Measurements from ENCODE around the gene TAF4B. TPM values are rescaled to one million over a fixed set of nuclear protein-coding genes. Genes with fewer than 3 reads are reported as not detected.
"Not testable (repeated sequence)": the region's sequence is repeated elsewhere in the genome, so short reads cannot be mapped to it uniquely, and the experiment has no call there.

TAF4B gene
- total and polyA plus RNA-seq, 7 experiments from 2014 or later: 7.3 to 15.7 (median 12.6) TPM

GRCh38 chr18:26192233-26192632, 34.0 kb upstream of the TAF4B start:
- H3K4me3 ChIP-seq (ENCODE audit: low read length): no peak overlapping the region
- Mint-ChIP-seq H3K9me3 (peaks cover 0 to 9% (median 0%) of the 10 kb centered on the region in 11 donors), H3K27ac (peak overlapping the region in 2 of 9 donors; percentile 9 to 51), H3K36me3 (no peaks in the 10 kb centered on the region), H3K4me3 (peak overlapping the region in 1 of 10 donors; percentile 8), H3K4me1 (peaks cover 5 to 34% (median 28%) of the 10 kb centered on the region in 7 donors), H3K27me3 (no peaks in the 10 kb centered on the region)
- no peaks in the 10 kb centered on the region for H3K9me3 ChIP-seq (ENCODE audit: control insufficient read depth in 2 of 3, low read length in 3 of 3)
- ChIA-PET CTCF (no interaction called here), POLR2A (interaction anchor here (0.7 to 1.5 kb wide), 2 partner anchors 35 to 58 kb away, joined by 3 to 6 read pairs; partner anchors contain the start of gene TAF4B)
- no peaks in the 10 kb centered on the region for H3K36me3 ChIP-seq (ENCODE audit: control insufficient read depth in 2 of 3, insufficient read depth in 3 of 3, low read length in 3 of 3)
- intact Hi-C loops (cut with micrococcal nuclease): no loop called here
- ATAC-seq (no peak), DNase-seq (no peak)
- H3K4me1 ChIP-seq (ENCODE audit: control insufficient read depth in 2 of 2, insufficient read depth in 2 of 2, low read length in 2 of 2): no peaks in the 10 kb centered on the region
- H3K27me3 ChIP-seq (ENCODE audit: control insufficient read depth in 2 of 2, insufficient read depth in 2 of 2, low read length in 2 of 2): no peaks in the 10 kb centered on the region
- no peak overlapping the region for H3K27ac ChIP-seq (ENCODE audit: low read depth, low read length)

GRCh38 chr18:26196605-26197004, 29.6 kb upstream of the TAF4B start:
- H3K4me3 Mint-ChIP-seq: no peak overlapping the region
- no peaks in the 10 kb centered on the region for H3K9me3 ChIP-seq (ENCODE audit: control insufficient read depth in 2 of 3, low read length in 3 of 3)
- ChIA-PET POLR2A (interaction anchor here (0.6 kb wide), 1 partner anchor 103 kb away, joined by 3 read pairs; no protein-coding TSS in a partner anchor), CTCF (no interaction called here)
- no peak overlapping the region for H3K27ac ChIP-seq (ENCODE audit: low read depth, low read length)
- H3K27ac Mint-ChIP-seq: no peak overlapping the region
- intact Hi-C loops (cut with micrococcal nuclease): no loop called here
- ATAC-seq (no peak), DNase-seq (no peak)
- no peaks in the 10 kb centered on the region for H3K27me3 ChIP-seq (ENCODE audit: control insufficient read depth in 2 of 2, insufficient read depth in 2 of 2, low read length in 2 of 2)
- no peaks in the 10 kb centered on the region for H3K27me3 Mint-ChIP-seq
- H3K36me3 Mint-ChIP-seq: no peaks in the 10 kb centered on the region
- no peak overlapping the region for H3K4me3 ChIP-seq (ENCODE audit: low read length)
- no peaks in the 10 kb centered on the region for H3K4me1 ChIP-seq (ENCODE audit: control insufficient read depth in 2 of 2, insufficient read depth in 2 of 2, low read length in 2 of 2)
- peaks cover 0 to 9% (median 8%) of the 10 kb centered on the region in 7 donors for H3K4me1 Mint-ChIP-seq
- H3K36me3 ChIP-seq (ENCODE audit: control insufficient read depth in 2 of 3, insufficient read depth in 3 of 3, low read length in 3 of 3): no peaks in the 10 kb centered on the region
- no peaks in the 10 kb centered on the region for H3K9me3 Mint-ChIP-seq

GRCh38 chr18:26202001-26202400, 24.2 kb upstream of the TAF4B start:
- H3K27ac Mint-ChIP-seq: not testable (repeated sequence)

GRCh38 chr18:26205318-26205717, 20.9 kb upstream of the TAF4B start:
- intact Hi-C loops (cut with micrococcal nuclease): no loop called here

More at GRCh38 chr18:26202001-26202400, 24.2 kb upstream of the TAF4B start:
- H3K27ac ChIP-seq (ENCODE audit: low read depth, low read length); H3K27me3 Mint-ChIP-seq; CTCF ChIA-PET; DNase-seq; H3K9me3 Mint-ChIP-seq; intact Hi-C loops (cut with micrococcal nuclease); H3K27me3 ChIP-seq (ENCODE audit: control insufficient read depth in 2 of 2, insufficient read depth in 2 of 2, low read length in 2 of 2); ATAC-seq; H3K9me3 ChIP-seq (ENCODE audit: control insufficient read depth in 2 of 3, low read length in 3 of 3); H3K36me3 ChIP-seq (ENCODE audit: control insufficient read depth in 2 of 3, insufficient read depth in 3 of 3, low read length in 3 of 3); H3K36me3 Mint-ChIP-seq; H3K4me3 Mint-ChIP-seq; POLR2A ChIA-PET; H3K4me1 ChIP-seq (ENCODE audit: control insufficient read depth in 2 of 2, insufficient read depth in 2 of 2, low read length in 2 of 2); H3K4me3 ChIP-seq (ENCODE audit: low read length): not testable (repeated sequence)
- H3K4me1 Mint-ChIP-seq: peaks cover 2 to 18% (median 5%) of the 10 kb centered on the region in 7 donors

GRCh38 chr18:26206488-26206887, 19.8 kb upstream of the TAF4B start:
- H3K27me3 Mint-ChIP-seq: peaks cover 0 to 3% (median 0%) of the 10 kb centered on the region in 5 donors
- ChIA-PET CTCF (no interaction called here), POLR2A (interaction anchor here (1.0 kb wide), 1 partner anchor 9 kb away, joined by 3 read pairs; no protein-coding TSS in a partner anchor)
- Histone ChIP-seq H3K4me1 (ENCODE audit: control insufficient read depth in 2 of 2, insufficient read depth in 2 of 2, low read length in 2 of 2) (no peaks in the 10 kb centered on the region), H3K27ac (ENCODE audit: low read depth, low read length) (no peak overlapping the region), H3K9me3 (ENCODE audit: control insufficient read depth in 2 of 3, low read length in 3 of 3) (no peaks in the 10 kb centered on the region), H3K4me3 (ENCODE audit: low read length) (no peak overlapping the region), H3K36me3 (ENCODE audit: control insufficient read depth in 2 of 3, insufficient read depth in 3 of 3, low read length in 3 of 3) (no peaks in the 10 kb centered on the region), H3K27me3 (ENCODE audit: control insufficient read depth in 2 of 2, insufficient read depth in 2 of 2, low read length in 2 of 2) (no peaks in the 10 kb centered on the region)
- no peaks in the 10 kb centered on the region for H3K9me3 Mint-ChIP-seq
- H3K27ac Mint-ChIP-seq: peak overlapping the region in 1 of 9 donors; percentile 28
- intact Hi-C loops (cut with micrococcal nuclease): no loop called here
- peaks cover 4 to 32% (median 5%) of the 10 kb centered on the region in 7 donors for H3K4me1 Mint-ChIP-seq
- H3K4me3 Mint-ChIP-seq: no peak overlapping the region
- peaks cover 0 to 5% (median 0%) of the 10 kb centered on the region in 5 donors for H3K36me3 Mint-ChIP-seq
- ATAC-seq (no peak), DNase-seq (no peak)

More at GRCh38 chr18:26205318-26205717, 20.9 kb upstream of the TAF4B start:
- Histone ChIP-seq H3K36me3 (ENCODE audit: control insufficient read depth in 2 of 3, insufficient read depth in 3 of 3, low read length in 3 of 3) (no peaks in the 10 kb centered on the region), H3K4me1 (ENCODE audit: control insufficient read depth in 2 of 2, insufficient read depth in 2 of 2, low read length in 2 of 2) (no peaks in the 10 kb centered on the region), H3K4me3 (ENCODE audit: low read length) (no peak overlapping the region), H3K9me3 (ENCODE audit: control insufficient read depth in 2 of 3, low read length in 3 of 3) (no peaks in the 10 kb centered on the region), H3K27me3 (ENCODE audit: control insufficient read depth in 2 of 2, insufficient read depth in 2 of 2, low read length in 2 of 2) (no peaks in the 10 kb centered on the region), H3K27ac (ENCODE audit: low read depth, low read length) (no peak overlapping the region)
- Mint-ChIP-seq H3K27ac (peak overlapping the region in 3 of 9 donors; percentile 10 to 53 (median 13)), H3K4me3 (no peak overlapping the region), H3K9me3 (no peaks in the 10 kb centered on the region), H3K27me3 (peaks cover 0 to 3% (median 0%) of the 10 kb centered on the region in 5 donors), H3K36me3 (peaks cover 0 to 5% (median 0%) of the 10 kb centered on the region in 5 donors), H3K4me1 (peaks cover 4 to 24% (median 5%) of the 10 kb centered on the region in 7 donors)
- DNase-seq: no peak
- ChIA-PET POLR2A (no interaction called here), CTCF (no interaction called here)
- no peak for ATAC-seq

- Mint-ChIP-seq H3K36me3 (peaks cover 0 to 5% (median 0%) of the 10 kb centered on the region in 5 donors), H3K4me1 (peaks cover 4 to 38% (median 6%) of the 10 kb centered on the region in 7 donors), H3K9me3 (no peaks in the 10 kb centered on the region), H3K27ac (peak overlapping the region in 4 of 9 donors; percentile 3 to 63 (median 40)), H3K4me3 (no peak overlapping the region), H3K27me3 (peaks cover 0 to 3% (median 0%) of the 10 kb centered on the region in 5 donors)
- DNase-seq: no peak
- Histone ChIP-seq H3K4me3 (ENCODE audit: low read length) (no peak overlapping the region), H3K27ac (ENCODE audit: low read depth, low read length) (no peak overlapping the region), H3K36me3 (ENCODE audit: control insufficient read depth in 2 of 3, insufficient read depth in 3 of 3, low read length in 3 of 3) (no peaks in the 10 kb centered on the region), H3K27me3 (ENCODE audit: control insufficient read depth in 2 of 2, insufficient read depth in 2 of 2, low read length in 2 of 2) (no peaks in the 10 kb centered on the region), H3K4me1 (ENCODE audit: control insufficient read depth in 2 of 2, insufficient read depth in 2 of 2, low read length in 2 of 2) (no peaks in the 10 kb centered on the region), H3K9me3 (ENCODE audit: control insufficient read depth in 2 of 3, low read length in 3 of 3) (no peaks in the 10 kb centered on the region)
- intact Hi-C loops (cut with micrococcal nuclease): no loop called here
- CTCF ChIA-PET: no interaction called here
- ATAC-seq: no peak
- POLR2A ChIA-PET: interaction anchor here (0.7 to 1.1 kb wide), 2 partner anchors 9 to 15 kb away, joined by 3 to 4 read pairs; no protein-coding TSS in a partner anchor
These were observed 18.3 kb upstream of the TAF4B start for GRCh38 chr18:26207937-26208336.

GRCh38 chr18:26208977-26209376, 17.3 kb upstream of the TAF4B start:
- DNase-seq (no peak), ATAC-seq (no peak)
- no peak overlapping the region for H3K27ac ChIP-seq (ENCODE audit: low read depth, low read length)
- POLR2A ChIA-PET: interaction anchor here (0.8 to 1.6 kb wide), 3 partner anchors 14 to 17 kb away, joined by 3 to 4 read pairs (median 3); no protein-coding TSS in a partner anchor
- Mint-ChIP-seq H3K27me3 (peaks cover 0 to 3% (median 0%) of the 10 kb centered on the region in 5 donors), H3K9me3 (no peaks in the 10 kb centered on the region), H3K36me3 (peaks cover 0 to 5% (median 0%) of the 10 kb centered on the region in 5 donors), H3K4me3 (no peak overlapping the region), H3K27ac (peak overlapping the region in 1 of 9 donors; percentile 89), H3K4me1 (peaks cover 4 to 35% (median 6%) of the 10 kb centered on the region in 7 donors)
- H3K9me3 ChIP-seq (ENCODE audit: control insufficient read depth in 2 of 3, low read length in 3 of 3): no peaks in the 10 kb centered on the region
- H3K27me3 ChIP-seq (ENCODE audit: control insufficient read depth in 2 of 2, insufficient read depth in 2 of 2, low read length in 2 of 2): no peaks in the 10 kb centered on the region
- CTCF ChIA-PET: no interaction called here
- H3K4me3 ChIP-seq (ENCODE audit: low read length): no peak overlapping the region
- H3K4me1 ChIP-seq (ENCODE audit: control insufficient read depth in 2 of 2, insufficient read depth in 2 of 2, low read length in 2 of 2): no peaks in the 10 kb centered on the region
- H3K36me3 ChIP-seq (ENCODE audit: control insufficient read depth in 2 of 3, insufficient read depth in 3 of 3, low read length in 3 of 3): no peaks in the 10 kb centered on the region
- intact Hi-C loops (cut with micrococcal nuclease): no loop called here
